CD14-positive monocyte (primary cell): ENCODE data around the gene VSTM4. TPM values are rescaled to one million over a fixed set of nuclear protein-coding genes. Genes with fewer than 3 reads are reported as not detected.

Experiments
- DNase-seq, 3 donors: peaks; one replicate each; pipeline ENCODE4 v3.0.0-alpha.2; 2011 to 2022
- H2AFZ ChIP-seq: 2 replicates; pipeline ENCODE4 v1.6.0; 2012; ENCODE audit warnings: mild to moderate bottlenecking, low read depth, low read length, inconsistent platforms; ENCODE audit not compliant: insufficient read depth, poor library complexity, severe bottlenecking
- H3K27ac ChIP-seq, 2 donors: 1 replicate in 1 of 2; 2 replicates in 1 of 2; pipeline ENCODE4 v1.5.1; 2012 to 2013; ENCODE audit warnings: low read length in 2 of 2, control low read depth in 1 of 2, inconsistent platforms in 1 of 2, low read depth in 1 of 2, mild to moderate bottlenecking in 1 of 2
- H3K27me3 ChIP-seq, 2 donors: one replicate each; pipeline versions ENCODE4 v1.6.0 to v1.6.1; 2011 to 2013; ENCODE audit warnings: low read length in 2 of 2; ENCODE audit not compliant: control insufficient read depth in 2 of 2, insufficient read depth in 2 of 2
- H3K36me3 ChIP-seq, 2 donors: replicated peaks in 1 of 2; 1 replicate in 1 of 2; 2 replicates in 1 of 2; pipeline versions ENCODE4 v1.5.1 to v1.6.1; 2012 to 2013; ENCODE audit warnings: low read length in 2 of 2, control low read depth in 1 of 2, inconsistent platforms in 1 of 2, mild to moderate bottlenecking in 1 of 2; ENCODE audit not compliant: insufficient read depth in 2 of 2, control insufficient read depth in 1 of 2
- H3K4me1 ChIP-seq, 2 donors: 1 replicate in 1 of 2; 2 replicates in 1 of 2; pipeline versions ENCODE4 v1.5.1 to v1.6.1; 2012 to 2013; ENCODE audit warnings: low read length in 2 of 2, control low read depth in 1 of 2, inconsistent platforms in 1 of 2, mild to moderate bottlenecking in 1 of 2, moderate library complexity in 1 of 2; ENCODE audit not compliant: insufficient read depth in 2 of 2, control insufficient read depth in 1 of 2
- H3K4me2 ChIP-seq: replicated peaks from 2 replicates; pipeline ENCODE3; 2012; ENCODE audit warnings: low read length, moderate library complexity, mild to moderate bottlenecking; ENCODE audit not compliant: poor library complexity, severe bottlenecking; ENCODE audit errors: extremely low read depth
- H3K4me3 ChIP-seq, 3 experiments: fragments of 200-600 bp in 1 of 3; sonication (generic) in 1 of 3; replicated peaks in 1 of 3; 1 replicate in 2 of 3; 2 replicates in 1 of 3; pipeline ENCODE4 v1.5.1; 2011 to 2013; ENCODE audit warnings: low read length in 3 of 3, mild to moderate bottlenecking in 3 of 3, control low read depth in 2 of 3, low read depth in 2 of 3, inconsistent platforms in 1 of 3, moderate library complexity in 1 of 3
- H3K79me2 ChIP-seq: 2 replicates; pipeline ENCODE4 v1.6.0; 2012; ENCODE audit warnings: mild to moderate bottlenecking, control low read depth, inconsistent platforms, low read length, moderate library complexity; ENCODE audit not compliant: insufficient read depth
- H3K9ac ChIP-seq: 2 replicates; pipeline ENCODE4 v1.6.0; 2017; ENCODE audit warnings: low read length, mild to moderate bottlenecking; ENCODE audit not compliant: insufficient read depth, poor library complexity, severe bottlenecking
- H3K9me3 ChIP-seq, 2 donors: replicated peaks in 1 of 2; 1 replicate in 1 of 2; 2 replicates in 1 of 2; pipeline versions ENCODE4 v1.5.1 to v1.6.1; 2012 to 2013; ENCODE audit warnings: low read length in 2 of 2, control low read depth in 1 of 2; ENCODE audit not compliant: control insufficient read depth in 1 of 2, insufficient read depth in 1 of 2
- H4K20me1 ChIP-seq: 2 replicates; pipeline ENCODE4 v1.6.0; 2012; ENCODE audit warnings: mild to moderate bottlenecking, low read length, control low read depth, moderate library complexity; ENCODE audit not compliant: insufficient read depth
- H3K27ac Mint-ChIP-seq, 7 donors: one replicate each; pipeline ENCODE4 v1.8.0; 2020; ENCODE audit warnings: mild to moderate bottlenecking in 7 of 7, mixed read lengths in 7 of 7, moderate library complexity in 6 of 7, inconsistent platforms in 2 of 7
- H3K27me3 Mint-ChIP-seq, 3 donors: one replicate each; pipeline ENCODE4 v1.8.0; 2021 to 2022; ENCODE audit warnings: low read depth in 3 of 3, mild to moderate bottlenecking in 3 of 3, mixed read lengths in 3 of 3, moderate library complexity in 3 of 3, inconsistent platforms in 1 of 3
- H3K36me3 Mint-ChIP-seq, 2 donors: one replicate each; pipeline ENCODE4 v1.8.0; 2020; ENCODE audit warnings: mixed read lengths in 2 of 2, inconsistent platforms in 1 of 2, mild to moderate bottlenecking in 1 of 2
- H3K4me1 Mint-ChIP-seq: one replicate; pipeline ENCODE4 v1.8.0; 2020; ENCODE audit warnings: mild to moderate bottlenecking, mixed read lengths
- H3K4me3 Mint-ChIP-seq, 2 donors: one replicate each; pipeline ENCODE4 v1.8.0; 2020; ENCODE audit warnings: mild to moderate bottlenecking in 2 of 2, mixed read lengths in 2 of 2, moderate library complexity in 1 of 2
- H3K9me3 Mint-ChIP-seq, 7 donors: one replicate each; pipeline ENCODE4 v1.8.0; 2020 to 2022; ENCODE audit warnings: mixed read lengths in 7 of 7, mild to moderate bottlenecking in 6 of 7, moderate library complexity in 6 of 7, inconsistent platforms in 2 of 7
- CTCF ChIP-seq: fragments of 200-600 bp; IDR thresholded peaks from one replicate; pipeline ENCODE4 v1.8.0; 2022; ENCODE audit warnings: antibody characterized with exemption, mild to moderate bottlenecking
- WGBS: methylation state at CpG from one replicate; pipeline ENCODE4 v1.1.5; 2013; ENCODE audit warnings: missing lambda C conversion rate; ENCODE audit not compliant: insufficient coverage; 5-methylcytosine and 5-hydroxymethylcytosine counted together
- intact Hi-C, 2 donors: fragments of 100-400 bp; cut with micrococcal nuclease; formaldehyde crosslinking; loops; one replicate each; pipeline versions ENCODE4 v1.15.0 to v1.15.1; 2023
- polyA plus RNA-seq, 3 donors: library from polyadenylated mRNA; depleted of rRNA in 1 of 3; unstranded in 2 of 3; stranded (reverse) in 1 of 3; fragments of 300-500 nt in 2 of 3; fragments of >200 nt in 1 of 3; fragmentation: Illumina TruSeq in 2 of 3; gene quantifications; 1 replicate in 2 of 3; 2 replicates in 1 of 3; pipeline ENCODE4 v1.2.3, GENCODE V29; 2012 to 2021

Gene VSTM4
- polyA plus RNA-seq, 3 donors: not detected

- Histone ChIP-seq H3K9ac (no peak overlapping the region), H3K79me2 (no peaks in the 10 kb centered on the region), H3K27ac (no peak overlapping the region), H3K27me3 (no peaks in the 10 kb centered on the region), H3K9me3 (no peaks in the 10 kb centered on the region), H3K4me2 (no peak overlapping the region), H2AFZ (no peak overlapping the region), H3K4me3 (no peak overlapping the region), H4K20me1 (no peaks in the 10 kb centered on the region), H3K36me3 (no peaks in the 10 kb centered on the region), H3K4me1 (no peaks in the 10 kb centered on the region)
- intact Hi-C loops: no loop called here
- H3K4me1 Mint-ChIP-seq: no peaks in the 10 kb centered on the region
- DNase-seq: no peak
- H3K36me3 Mint-ChIP-seq: no peaks in the 10 kb centered on the region
- TF ChIP-seq CTCF: no peak
- no peak overlapping the region for H3K27ac Mint-ChIP-seq
- H3K27me3 Mint-ChIP-seq: peaks cover 0 to 2% (median 1%) of the 10 kb centered on the region in 3 donors
- WGBS: 100% methylated on average over 1 of the region's 1 CpG
- H3K9me3 Mint-ChIP-seq: peaks cover 0 to 2% (median 0%) of the 10 kb centered on the region in 7 donors
- H3K4me3 Mint-ChIP-seq: no peak overlapping the region
Measured at GRCh38 chr10:49033939-49034338, 81.4 kb downstream of the VSTM4 start.

GRCh38 chr10:49029666-49030065 is 85.7 kb downstream of the VSTM4 start:
- intact Hi-C loops: no loop called here
- WGBS: no CpG with 5 or more reads among the region's 1 CpG

More at GRCh38 chr10:49029666-49030065, 85.7 kb downstream of the VSTM4 start:
- H3K27me3 ChIP-seq: no peaks in the 10 kb centered on the region
- H3K36me3 Mint-ChIP-seq: no peaks in the 10 kb centered on the region
- no peak overlapping the region for H3K4me3 Mint-ChIP-seq
- H3K4me3 ChIP-seq: no peak overlapping the region
- no peak overlapping the region for H3K27ac ChIP-seq
- H4K20me1 ChIP-seq: no peaks in the 10 kb centered on the region
- H3K9me3 Mint-ChIP-seq: no peaks in the 10 kb centered on the region
- no peak overlapping the region for H3K9ac ChIP-seq
- H3K36me3 ChIP-seq: no peaks in the 10 kb centered on the region
- H3K27me3 Mint-ChIP-seq: peaks cover 1 to 5% (median 2%) of the 10 kb centered on the region in 3 donors
- H3K27ac Mint-ChIP-seq: no peak overlapping the region
- H3K4me2 ChIP-seq: no peak overlapping the region
- no peak overlapping the region for H2AFZ ChIP-seq
- H3K9me3 ChIP-seq: no peaks in the 10 kb centered on the region
- no peaks in the 10 kb centered on the region for H3K79me2 ChIP-seq
- no peaks in the 10 kb centered on the region for H3K4me1 ChIP-seq
- DNase-seq: no peak
- H3K4me1 Mint-ChIP-seq: no peaks in the 10 kb centered on the region
- TF ChIP-seq CTCF: no peak
